ENCODE measurements around the gene MAP2K5.

- TF ChIP-seq POLR2A (IDR thresholded peaks at IDR 0.05): no peak
- TF ChIP-seq, protein P1, sequence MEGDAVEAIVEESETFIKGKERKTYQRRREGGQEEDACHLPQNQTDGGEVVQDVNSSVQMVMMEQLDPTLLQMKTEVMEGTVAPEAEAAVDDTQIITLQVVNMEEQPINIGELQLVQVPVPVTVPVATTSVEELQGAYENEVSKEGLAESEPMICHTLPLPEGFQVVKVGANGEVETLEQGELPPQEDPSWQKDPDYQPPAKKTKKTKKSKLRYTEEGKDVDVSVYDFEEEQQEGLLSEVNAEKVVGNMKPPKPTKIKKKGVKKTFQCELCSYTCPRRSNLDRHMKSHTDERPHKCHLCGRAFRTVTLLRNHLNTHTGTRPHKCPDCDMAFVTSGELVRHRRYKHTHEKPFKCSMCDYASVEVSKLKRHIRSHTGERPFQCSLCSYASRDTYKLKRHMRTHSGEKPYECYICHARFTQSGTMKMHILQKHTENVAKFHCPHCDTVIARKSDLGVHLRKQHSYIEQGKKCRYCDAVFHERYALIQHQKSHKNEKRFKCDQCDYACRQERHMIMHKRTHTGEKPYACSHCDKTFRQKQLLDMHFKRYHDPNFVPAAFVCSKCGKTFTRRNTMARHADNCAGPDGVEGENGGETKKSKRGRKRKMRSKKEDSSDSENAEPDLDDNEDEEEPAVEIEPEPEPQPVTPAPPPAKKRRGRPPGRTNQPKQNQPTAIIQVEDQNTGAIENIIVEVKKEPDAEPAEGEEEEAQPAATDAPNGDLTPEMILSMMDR (IDR thresholded peaks at IDR 0.05): no peak
Measured at GRCh38 chr15:67771189-67771800, 228.8 kb downstream of the MAP2K5 start.

All from uterus (tissue), 2 donors.